Measurements from ENCODE around the gene AP3S1. TPM values are rescaled to one million over a fixed set of nuclear protein-coding genes. Genes with fewer than 3 reads are reported as not detected.

AP3S1 gene
- total and polyA plus RNA-seq, 2 of the 13 experiments (the other 11 are each of a cell fraction or from before 2014, with no cell fraction given), result 50.5 to 85.9 TPM

- 0 out of 2 replicates have a peak, but pooled peaks have one; percentile 56 for TF ChIP-seq DZIP1 (CRISPR knock-in tag; IDR thresholded peaks at IDR 0.05)
- 0 out of 2 replicates have a peak, but pooled peaks have one; percentile 39 for TF ChIP-seq ZNF232 (CRISPR knock-in tag; IDR thresholded peaks at IDR 0.05; ENCODE audit: borderline replicate concordance)
- TF ChIP-seq, protein P1, sequence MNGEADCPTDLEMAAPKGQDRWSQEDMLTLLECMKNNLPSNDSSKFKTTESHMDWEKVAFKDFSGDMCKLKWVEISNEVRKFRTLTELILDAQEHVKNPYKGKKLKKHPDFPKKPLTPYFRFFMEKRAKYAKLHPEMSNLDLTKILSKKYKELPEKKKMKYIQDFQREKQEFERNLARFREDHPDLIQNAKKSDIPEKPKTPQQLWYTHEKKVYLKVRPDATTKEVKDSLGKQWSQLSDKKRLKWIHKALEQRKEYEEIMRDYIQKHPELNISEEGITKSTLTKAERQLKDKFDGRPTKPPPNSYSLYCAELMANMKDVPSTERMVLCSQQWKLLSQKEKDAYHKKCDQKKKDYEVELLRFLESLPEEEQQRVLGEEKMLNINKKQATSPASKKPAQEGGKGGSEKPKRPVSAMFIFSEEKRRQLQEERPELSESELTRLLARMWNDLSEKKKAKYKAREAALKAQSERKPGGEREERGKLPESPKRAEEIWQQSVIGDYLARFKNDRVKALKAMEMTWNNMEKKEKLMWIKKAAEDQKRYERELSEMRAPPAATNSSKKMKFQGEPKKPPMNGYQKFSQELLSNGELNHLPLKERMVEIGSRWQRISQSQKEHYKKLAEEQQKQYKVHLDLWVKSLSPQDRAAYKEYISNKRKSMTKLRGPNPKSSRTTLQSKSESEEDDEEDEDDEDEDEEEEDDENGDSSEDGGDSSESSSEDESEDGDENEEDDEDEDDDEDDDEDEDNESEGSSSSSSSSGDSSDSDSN (CRISPR knock-in tag; IDR thresholded peaks at IDR 0.05), result peak; percentile 41; the same call in 1 of the 2 replicates
- TF ChIP-seq, protein P2, sequence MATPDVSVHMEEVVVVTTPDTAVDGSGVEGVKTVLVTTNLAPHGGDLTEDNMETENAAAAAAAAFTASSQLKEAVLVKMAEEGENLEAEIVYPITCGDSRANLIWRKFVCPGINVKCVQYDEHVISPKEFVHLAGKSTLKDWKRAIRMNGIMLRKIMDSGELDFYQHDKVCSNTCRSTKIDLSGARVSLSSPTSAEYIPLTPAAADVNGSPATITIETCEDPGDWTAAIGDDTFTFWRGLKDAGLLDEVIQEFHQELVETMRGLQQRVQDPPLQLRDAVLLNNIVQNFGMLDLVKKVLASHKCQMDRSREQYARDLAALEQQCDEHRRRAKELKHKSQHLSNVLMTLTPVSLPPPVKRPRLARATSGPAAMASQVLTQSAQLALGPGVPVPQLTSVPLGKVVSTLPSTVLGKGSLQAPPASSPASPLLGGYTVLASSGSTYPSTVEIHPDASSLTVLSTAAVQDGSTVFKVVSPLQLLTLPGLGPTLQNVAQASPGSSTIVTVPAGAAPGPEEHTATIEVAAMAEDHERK (CRISPR knock-in tag; IDR thresholded peaks at IDR 0.05; ENCODE audit: low read depth), result no peak
- no peak for TF ChIP-seq SAFB2 (CRISPR knock-in tag; IDR thresholded peaks at IDR 0.05; ENCODE audit: borderline replicate concordance, low read depth)
- TF ChIP-seq SPEN (CRISPR knock-in tag; IDR thresholded peaks at IDR 0.05; ENCODE audit: low read depth), result no peak
- TF ChIP-seq ZNF709 (CRISPR knock-in tag; IDR thresholded peaks at IDR 0.05), result 0 out of 2 replicates have a peak, but pooled peaks have one; percentile 32
- no peak for TF ChIP-seq ELF3 (CRISPR knock-in tag; IDR thresholded peaks at IDR 0.05)
- TF ChIP-seq RBFOX2 (IDR thresholded peaks at IDR 0.05; ENCODE audit: low read depth, low read length), result no peak
- no peak for TF ChIP-seq CC2D1A (CRISPR knock-in tag; IDR thresholded peaks at IDR 0.05)
- TF ChIP-seq SP140L (CRISPR knock-in tag; IDR thresholded peaks at IDR 0.05; ENCODE audit: borderline replicate concordance), result no peak
- TF ChIP-seq, protein P3, sequence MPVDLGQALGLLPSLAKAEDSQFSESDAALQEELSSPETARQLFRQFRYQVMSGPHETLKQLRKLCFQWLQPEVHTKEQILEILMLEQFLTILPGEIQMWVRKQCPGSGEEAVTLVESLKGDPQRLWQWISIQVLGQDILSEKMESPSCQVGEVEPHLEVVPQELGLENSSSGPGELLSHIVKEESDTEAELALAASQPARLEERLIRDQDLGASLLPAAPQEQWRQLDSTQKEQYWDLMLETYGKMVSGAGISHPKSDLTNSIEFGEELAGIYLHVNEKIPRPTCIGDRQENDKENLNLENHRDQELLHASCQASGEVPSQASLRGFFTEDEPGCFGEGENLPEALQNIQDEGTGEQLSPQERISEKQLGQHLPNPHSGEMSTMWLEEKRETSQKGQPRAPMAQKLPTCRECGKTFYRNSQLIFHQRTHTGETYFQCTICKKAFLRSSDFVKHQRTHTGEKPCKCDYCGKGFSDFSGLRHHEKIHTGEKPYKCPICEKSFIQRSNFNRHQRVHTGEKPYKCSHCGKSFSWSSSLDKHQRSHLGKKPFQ (CRISPR knock-in tag; IDR thresholded peaks at IDR 0.05; ENCODE audit: insufficient replicate concordance), result no peak
- TF ChIP-seq ZEB1 (IDR thresholded peaks at IDR 0.05; ENCODE audit: insufficient replicate concordance, low read depth), result no peak
- TF ChIP-seq NFE2L1 (CRISPR knock-in tag; IDR thresholded peaks at IDR 0.05; ENCODE audit: borderline replicate concordance), result no peak
- 0 out of 2 replicates have a peak, but pooled peaks have one; percentile 55 for TF ChIP-seq GZF1 (CRISPR knock-in tag; IDR thresholded peaks at IDR 0.05)
- TF ChIP-seq MTA1 (CRISPR knock-in tag; IDR thresholded peaks at IDR 0.05; ENCODE audit: borderline replicate concordance), result peak; percentile 17; the same call in 1 of the 2 replicates
- no peak for TF ChIP-seq KMT2B (CRISPR knock-in tag; IDR thresholded peaks at IDR 0.05)
- no peak for TF ChIP-seq SMARCE1 (IDR thresholded peaks at IDR 0.05; ENCODE audit: borderline replicate concordance)
Measured at GRCh38 chr5:115962565-115963402, 121.0 kb downstream of the AP3S1 start (continued).

Data from HepG2 (cell line).